Activated naive CD4-positive, alpha-beta T cell treated with Interleukin-2 at 50 U/mL for 16 hours (primary cell): ENCODE data around the gene XDH.

Source experiments
- DNase-seq: peaks from one replicate; pipeline ENCODE4 v3.0.0-alpha.2; 2020

Gene XDH

DNA sequence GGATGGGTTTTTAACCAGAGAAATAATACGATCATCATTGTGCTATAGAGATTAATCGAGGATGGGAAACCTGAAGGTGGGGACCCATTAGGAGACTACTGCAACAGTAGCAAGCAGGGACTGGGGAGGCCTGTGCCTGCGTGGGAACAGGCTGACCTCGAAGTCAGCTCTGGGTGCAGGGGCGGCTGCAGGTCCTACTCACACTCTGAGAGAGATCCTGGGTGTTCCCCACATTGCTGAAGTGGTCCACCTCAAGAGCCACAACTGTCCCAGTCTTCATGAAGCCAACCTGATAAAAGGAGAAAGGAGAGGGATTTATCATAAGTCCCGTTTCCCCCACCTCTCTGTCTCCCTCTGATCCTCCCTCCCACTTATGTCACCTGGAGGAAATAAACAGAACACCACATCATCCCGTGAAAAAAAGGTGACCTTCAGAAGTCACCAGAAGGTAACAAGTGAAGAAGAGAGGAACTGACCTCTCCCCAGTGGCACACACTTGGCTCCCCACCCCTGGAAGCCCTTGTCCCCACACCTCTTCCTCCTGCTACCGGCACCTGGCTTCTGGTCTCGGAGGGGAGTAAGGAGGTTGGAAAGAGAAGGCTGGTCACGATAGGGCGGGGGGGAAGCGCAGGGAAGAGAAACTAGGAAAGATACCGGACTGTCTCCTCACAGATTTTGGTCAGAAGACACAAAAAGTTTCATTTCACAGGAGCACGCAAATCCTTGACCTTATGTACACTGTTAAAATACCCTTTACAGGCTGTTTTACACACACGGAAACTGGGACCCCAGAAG, 50.4 kb downstream of the XDH start:
- no peak for DNase-seq

DNA sequence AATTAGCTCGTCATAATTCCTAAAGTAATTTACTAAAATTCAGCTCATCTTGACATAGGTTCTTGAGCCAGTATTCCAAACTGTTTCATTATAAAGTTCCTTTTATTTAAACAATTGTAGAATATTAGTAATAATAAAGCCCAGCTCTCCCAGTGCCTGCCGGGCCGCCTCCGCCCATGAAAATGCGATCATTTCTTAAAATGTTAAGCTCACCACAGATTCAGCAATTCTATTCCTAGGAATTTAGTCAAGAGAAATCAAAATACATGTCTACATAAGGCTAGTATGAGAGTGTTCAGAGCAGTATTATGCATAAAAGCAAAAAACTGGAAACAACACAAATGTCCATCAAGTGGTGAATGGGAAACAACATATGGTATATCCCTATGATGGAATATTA, 52.0 kb downstream of the XDH start:
- no peak for DNase-seq

DNA sequence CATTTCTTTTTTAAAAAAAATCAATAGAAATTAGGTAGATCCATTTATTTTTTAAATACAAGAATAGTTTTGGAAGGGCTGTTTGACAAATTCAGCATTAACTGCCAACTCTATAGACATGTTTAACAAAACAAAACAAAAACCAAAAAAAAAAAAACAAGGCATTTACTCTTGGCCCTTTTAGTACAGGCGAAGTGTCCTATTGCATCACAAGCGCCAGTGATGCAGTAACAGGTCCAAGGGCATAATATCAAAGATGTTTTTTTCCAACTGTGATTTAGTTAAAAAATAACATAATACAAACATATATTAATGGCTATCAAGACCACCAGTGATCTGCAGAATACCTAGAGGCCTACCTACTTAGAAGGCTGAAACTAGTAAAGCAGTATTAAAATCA, 55.3 kb downstream of the XDH start:
- DNase-seq, result no peak

DNA sequence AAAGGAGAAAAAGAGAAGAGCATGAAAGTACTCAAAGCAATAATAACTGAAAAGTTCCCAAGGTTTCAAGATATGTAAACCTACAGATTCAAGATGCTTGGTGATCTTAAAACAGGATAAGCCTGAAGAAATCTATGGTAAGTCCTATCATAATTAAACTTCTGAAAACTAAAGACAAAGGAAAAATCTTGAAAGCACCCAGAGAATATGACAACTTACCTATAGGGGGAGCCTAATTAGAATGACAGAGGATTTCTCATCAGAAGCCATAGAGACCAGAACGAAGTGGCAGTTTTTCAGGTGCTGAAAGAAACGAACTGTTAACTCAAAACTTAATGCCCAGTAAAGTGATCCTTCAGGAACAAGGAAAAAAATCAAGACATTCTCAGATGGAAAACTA, 59.7 kb downstream of the XDH start:
- DNase-seq, result no peak

DNA sequence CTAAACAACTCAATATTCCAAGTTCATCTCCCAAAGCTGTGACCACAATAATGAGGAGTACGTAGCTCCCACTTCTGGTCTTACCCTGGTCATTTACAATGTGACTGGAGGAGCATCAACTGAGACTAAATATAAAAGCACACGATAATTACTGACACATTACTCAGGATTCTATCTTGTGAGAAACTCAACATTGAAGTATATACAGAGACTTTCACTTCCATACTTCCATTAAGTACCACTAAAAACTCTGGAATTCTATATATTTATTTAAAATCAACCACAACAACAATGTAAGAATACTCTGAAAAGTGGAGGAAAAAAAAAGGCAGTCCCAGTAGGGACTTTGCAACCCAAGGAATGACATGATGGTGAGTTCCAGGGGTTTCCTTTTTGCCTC, 61.4 kb downstream of the XDH start:
- no peak for DNase-seq

DNA sequence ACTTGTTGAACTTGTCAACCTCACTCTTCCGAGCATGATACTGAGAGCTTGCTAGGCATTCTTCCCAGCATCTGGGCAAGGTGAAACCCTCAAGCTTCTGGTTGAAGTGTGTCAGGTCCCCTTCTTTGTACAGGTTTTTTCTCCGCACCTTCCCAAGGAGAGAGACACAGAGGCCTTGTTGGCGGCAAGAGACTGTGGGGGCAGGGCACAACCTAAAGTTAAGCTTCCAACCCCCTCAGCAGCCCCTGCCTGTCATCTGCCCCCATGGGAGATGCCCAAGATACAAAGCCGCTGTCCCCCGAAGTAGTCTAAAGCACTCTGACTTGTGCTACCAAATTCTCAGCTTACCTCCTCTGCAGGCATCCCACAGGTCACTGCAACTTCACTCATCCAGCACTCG, 64.9 kb downstream of the XDH start:
- DNase-seq, result no peak

DNA sequence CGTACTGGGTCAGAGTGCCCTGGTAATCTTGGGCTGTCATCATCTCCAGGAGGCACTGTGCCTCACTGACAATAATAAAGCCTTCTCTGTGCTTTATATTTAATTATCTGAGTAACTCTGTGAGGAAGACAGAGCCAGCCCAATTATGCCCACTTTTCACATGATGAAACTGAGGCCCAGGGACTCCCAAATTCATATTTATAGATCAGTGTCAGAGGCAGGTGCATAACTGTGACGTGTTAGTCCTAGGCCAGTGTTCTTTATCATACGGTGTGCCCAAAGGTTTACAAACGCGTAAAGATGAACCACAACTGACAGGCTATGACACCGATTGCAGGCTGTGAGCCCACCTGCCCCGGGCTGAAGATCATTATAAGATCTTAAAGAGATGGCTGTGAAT, 65.4 kb downstream of the XDH start:
- DNase-seq, result no peak

DNA sequence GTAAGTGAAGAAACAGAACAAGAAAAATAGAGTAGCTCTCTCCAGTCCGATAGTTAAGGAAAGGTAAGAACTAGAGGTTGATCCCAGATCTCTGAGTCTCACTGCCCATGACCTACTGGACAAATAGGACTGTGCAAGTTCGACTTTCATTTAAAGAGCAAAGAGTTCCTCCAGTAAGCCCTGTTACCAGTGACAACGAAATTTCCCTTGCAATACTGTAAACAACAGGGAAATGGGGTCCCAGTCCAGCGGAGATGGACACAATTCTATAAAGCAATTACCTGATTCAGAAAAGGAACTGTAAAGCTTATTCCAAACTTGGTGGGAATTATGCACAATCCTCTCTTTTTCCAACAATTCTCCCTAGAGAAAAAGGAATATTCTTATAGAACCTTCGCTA, 65.9 kb downstream of the XDH start:
- no peak for DNase-seq

DNA sequence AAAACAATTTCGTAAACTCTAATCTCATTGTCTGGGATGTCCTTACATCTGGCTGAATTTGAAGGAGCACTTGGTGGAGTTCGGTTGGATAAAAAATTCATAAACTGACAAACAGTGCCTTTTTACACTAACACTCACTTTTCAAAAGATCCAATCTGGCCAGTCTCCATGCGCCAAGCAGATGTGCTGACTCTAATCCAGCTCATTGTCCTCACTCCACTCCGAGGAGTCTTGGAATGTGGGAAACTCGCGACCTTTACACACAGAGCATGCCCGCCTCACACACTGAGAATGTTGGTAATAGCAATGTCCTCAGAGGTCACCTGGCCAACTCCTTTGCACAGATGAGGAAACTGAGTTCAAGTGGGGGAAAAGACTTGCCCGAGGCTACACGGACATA, 66.8 kb downstream of the XDH start:
- no peak for DNase-seq

DNA sequence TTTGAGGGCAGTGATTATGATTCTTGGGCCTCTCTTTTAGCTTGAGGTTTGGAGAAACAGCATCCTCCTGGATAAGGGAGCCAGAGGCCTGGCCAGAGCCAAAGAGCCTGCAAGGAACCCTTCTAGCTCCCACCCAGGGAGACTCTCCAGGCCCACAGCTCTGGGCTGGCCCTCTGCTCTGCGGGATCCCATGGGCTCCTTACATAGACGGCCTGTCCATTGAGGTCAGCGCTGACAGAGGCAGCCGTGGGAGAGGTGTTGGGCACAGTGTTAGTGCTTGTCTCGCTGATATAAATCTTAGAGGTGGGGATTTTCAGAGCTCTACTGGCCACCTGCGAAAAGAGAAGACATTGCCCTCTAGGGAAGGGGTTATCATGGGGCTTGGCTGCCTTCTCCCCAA, 67.2 kb downstream of the XDH start:
- DNase-seq, result no peak

DNA sequence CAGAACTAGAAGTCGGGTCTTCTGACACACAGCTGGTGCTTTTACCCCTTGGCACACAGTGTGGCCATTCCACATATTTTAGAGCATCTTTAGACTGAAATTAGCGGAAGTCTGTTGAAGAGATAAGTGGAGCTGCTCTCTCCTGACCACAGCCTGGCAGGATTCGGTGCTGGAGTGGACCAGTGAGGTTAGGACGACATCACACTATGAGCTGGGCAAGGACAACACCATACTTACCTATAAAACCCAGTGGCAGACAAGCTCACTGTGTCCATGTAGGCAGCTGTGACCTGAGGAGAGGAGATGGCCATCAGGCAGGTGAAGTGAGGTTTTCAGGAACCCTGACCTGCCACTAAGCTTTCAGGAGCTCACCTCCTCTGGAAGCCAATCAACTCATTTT, 70.1 kb downstream of the XDH start:
- DNase-seq, result no peak

DNA sequence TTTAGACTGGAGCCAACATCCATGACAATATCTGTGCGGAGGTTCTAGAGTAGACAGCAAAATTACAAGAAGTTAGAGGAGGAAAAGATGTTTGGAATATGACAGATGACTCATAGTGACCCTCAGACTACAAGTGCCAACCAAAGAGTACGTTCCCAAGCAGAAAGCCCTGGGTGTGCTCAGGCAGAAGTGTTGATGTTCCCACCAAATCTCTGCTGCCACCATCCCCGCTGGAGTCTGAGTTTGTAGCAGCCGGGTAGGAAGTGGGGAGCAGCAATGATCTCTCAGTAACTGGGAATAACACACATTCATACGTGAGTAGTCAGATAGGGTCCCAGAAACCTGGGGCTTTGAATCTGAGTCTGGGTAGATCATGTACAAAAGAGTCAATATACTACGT, 73.2 kb downstream of the XDH start:
- no peak for DNase-seq

DNA sequence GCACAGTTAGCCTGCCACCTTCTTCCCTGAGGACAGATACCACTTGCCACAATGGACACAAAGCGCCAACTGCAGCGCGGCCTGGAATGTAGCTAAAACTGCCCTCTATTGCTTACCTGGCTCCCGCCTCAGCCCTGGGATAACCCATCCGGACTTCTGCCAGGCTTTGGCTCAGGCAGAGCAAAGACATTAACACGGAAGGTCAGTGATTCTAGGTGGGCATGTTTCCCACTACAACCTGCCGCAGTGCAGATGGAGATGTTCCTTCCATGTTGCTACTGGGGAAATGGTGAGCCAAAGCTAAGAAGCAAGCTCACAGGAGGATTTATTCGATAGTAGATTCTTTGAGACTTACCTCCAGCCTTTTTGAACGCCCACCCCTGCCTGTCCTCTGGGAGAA, 74.8 kb downstream of the XDH start:
- DNase-seq, result no peak

DNA sequence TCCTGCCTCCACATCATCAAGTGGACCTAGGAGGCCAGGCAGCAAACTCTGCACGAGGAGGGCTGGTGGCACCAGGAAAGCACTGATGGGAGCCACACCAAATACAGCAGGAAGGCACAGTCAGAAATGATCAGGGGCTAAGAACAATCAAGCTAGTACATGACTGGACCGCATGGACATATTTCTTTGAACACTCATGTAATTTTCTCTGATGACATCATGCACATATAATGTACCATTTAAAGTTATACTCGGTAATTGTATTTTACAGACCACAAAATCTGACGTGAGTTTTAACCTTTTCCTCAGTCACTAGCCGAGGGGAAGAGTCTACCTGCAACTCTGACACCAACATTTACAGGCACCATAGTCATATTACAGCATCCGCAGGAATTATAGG, 76.7 kb downstream of the XDH start:
- DNase-seq, result no peak

DNA sequence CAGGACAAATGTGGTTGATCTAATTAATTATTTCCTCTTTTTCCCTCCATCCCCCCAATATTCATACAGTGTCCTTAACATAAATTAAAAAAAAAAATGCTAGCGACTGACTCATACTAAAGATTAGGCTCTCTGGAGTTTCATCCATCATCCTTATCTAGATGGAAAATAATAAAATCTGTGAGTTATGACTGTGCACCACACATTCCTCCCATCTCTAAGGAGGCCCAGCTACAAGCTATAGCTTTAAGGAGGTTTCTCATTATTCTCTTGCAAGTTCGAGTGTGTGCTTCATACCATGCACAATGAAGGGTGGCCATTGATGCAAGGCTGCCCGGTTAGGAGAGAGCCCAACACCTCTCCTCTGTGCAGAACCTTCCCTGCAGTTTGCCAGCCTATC, 77.3 kb downstream of the XDH start:
- no peak for DNase-seq

DNA sequence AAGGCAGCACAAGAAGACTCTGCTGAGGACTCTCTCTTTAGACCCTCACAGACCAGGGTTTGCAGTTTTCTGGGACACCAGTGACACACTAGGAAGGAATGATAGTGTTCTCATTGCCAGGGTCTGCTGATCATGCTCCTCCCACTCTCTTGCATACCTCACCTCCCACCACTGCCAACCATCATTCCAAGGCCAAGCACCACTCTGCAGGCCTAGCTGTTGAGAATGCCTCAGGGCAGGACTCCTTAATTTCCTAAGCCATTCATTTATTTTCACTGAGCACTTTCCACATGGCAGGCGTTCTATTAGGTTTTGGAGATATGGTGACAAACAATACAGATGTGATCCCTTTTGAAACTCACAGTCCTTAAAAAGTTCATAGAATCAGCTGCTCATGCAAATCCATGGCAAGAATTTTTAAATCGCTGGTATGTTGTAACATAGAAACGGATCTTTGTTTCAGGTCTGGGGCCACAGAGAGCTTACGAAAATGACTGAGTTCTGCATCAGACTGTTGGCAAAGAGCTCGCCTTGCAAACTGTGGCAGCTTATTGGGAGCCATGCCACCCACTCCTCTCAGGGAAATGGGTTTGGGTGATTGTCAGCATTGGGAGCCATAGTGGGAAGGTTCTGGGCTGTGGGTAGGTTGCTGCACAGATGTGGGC, 78.5 kb downstream of the XDH start:
- DNase-seq, result no peak

DNA sequence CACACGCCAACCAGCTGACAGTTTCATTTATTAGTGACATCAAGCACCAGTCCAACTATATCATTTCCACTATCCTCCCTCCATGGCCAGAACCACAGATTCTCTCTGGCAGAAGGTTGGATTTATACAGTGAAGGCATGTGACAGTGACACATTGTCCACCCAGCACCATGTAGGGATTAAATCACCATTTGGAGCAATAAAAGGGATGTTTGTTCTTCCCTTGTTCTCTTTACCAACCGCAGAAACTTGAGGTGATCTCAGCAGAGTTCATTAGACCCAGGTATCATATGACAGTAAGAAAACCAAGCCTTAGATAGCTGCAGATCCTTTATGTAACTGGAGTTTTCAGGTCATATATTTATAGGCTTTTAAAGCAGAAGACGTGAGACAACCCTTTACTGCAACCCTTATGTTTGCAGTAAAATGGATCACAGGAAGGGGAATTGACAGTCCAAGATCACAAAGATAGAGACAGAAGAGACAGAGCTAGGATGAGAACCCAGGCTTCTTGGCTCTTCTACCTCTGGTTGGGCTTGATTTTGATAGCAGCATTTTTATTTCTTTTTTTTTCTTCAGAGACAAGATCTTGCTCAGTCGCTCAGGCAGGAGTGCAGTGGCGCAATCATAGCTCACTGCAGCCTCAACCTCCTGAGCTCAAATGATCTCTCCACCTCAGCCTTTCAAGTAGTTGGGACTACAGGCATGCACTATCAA, 80.1 kb downstream of the XDH start:
- no peak for DNase-seq

DNA sequence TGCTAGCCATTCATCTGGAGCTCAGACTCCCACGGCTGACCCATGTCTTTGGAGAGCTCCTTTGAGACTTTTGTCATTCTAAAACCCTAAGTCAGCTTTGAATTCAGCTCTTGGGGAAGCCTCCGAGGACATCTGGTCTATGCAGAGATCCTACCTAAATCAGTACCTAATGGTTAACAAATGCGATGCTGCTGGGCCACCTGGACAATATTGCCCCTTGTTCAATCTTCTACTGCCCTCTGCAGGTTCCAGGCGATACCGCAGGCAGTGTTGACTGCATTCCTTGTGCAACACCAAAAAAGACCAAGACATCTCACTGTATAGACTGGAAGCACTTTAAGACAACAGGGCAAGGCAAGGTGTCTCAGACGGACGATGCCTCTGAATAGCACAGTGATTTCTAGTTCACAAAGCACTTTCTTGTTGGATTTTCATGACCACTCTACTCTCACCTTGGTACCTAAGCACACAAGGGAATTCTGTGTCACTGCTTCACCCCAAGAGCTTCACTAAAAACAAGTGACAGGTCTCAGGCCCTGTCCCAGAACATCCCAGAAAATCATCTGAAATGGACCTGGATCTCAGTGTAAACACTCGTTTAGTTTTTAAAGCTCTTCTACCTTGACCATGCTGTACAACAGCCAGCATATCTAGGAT, 80.9 kb downstream of the XDH start:
- peak; percentile 83 for DNase-seq

DNA sequence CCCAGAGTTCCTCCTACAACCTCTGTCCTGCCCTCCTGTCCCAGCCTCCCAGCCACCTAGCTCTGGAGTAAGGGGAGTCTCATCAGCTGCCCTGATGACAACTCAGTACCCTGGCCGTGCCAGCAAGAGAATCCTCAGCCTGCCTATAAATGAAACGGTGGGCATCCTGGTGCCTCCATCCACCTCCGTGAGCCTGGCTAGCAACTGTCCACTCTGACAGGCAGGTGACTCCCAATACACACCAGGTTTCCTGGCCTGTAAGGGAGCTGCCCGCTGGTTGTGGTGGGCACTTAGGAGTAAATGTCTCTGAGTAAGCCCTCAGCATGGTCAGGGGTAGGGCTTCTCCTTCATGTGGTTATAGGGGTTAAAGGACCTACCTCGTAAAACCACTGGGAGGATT, 81.5 kb downstream of the XDH start:
- no peak for DNase-seq

DNA sequence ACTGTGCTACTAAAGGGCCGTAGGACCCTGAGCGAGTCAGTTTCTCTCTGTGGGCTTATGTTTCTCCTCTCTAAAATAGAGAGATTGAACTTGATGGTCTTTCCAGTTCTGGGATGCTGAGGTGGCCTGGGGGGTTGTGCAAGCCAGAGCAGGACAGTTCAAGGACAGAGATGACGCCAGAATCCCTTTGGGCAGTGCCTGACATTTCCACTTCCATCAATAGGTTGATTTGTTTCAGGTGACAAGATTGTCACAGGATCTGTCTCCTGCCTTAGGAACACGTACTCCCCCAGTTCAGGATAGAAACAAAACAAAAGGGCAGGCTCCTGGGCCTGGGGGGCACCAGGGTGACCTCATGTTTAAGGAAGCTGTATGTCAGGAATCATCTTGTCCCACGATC, 82.0 kb downstream of the XDH start:
- DNase-seq, result no peak

DNA sequence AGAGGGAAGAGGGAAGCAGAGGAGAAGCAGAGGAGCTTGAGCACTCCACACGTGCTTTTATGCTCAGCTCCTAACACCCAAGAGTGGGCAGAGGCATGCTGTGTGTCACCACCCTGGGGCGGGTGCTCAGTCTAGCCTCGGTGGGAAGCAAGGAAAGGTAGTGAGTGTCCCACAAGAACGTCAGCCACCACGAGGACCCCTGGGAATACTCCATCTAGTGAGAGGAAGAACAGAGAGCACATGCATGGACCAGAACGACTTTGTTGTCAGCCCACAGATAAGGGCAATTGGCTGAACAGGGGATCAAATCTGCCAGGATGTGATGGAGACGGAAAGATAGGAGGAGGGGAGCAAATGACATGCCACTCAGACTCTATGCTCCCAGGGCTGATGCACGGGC, 83.4 kb downstream of the XDH start:
- DNase-seq, result no peak

DNA sequence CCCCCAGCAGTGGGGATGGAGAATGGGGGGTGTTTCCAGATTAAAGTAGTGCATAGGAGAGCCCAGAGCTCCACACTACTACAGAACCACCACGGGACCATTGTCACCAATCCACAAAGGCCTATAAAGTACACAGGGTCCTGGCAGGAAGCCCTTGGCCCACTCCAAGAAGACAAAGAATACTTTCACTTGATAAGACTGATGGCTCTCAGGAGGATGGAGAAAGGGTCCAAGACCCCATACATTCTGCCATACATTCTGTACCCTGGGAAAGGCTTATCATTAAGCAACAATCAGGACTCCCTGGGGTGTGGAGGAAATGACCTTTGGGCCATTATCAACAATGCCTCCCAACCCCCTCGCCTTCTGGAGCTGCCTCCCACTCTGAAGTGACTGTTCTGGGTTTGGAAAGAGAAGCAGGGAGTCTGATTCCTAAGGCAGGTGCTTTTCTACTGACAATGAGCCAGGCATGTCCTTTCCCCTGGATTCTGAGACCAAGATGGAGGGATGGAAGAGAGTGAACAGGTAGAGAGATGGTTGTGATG, 85.4 kb downstream of the XDH start:
- no peak for DNase-seq

DNA sequence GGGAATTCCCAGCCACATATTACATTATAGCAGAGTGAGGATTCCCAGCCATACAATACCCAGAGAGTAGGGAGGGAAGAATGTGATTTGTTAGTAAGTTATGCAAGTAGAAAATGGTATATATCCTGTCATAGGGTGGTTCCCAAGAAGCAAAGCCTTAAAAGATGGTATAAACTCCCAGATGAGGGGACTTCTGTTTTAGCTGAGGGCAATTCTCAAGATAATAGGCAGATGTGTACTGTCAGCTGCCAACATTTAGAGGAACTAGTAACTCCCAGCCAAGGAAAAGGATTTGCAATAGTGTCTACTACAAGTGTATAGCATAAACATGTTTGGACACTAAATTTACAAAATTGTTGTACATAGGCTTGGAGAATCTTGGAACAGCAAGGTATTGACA, 86.5 kb downstream of the XDH start:
- no peak for DNase-seq

DNA sequence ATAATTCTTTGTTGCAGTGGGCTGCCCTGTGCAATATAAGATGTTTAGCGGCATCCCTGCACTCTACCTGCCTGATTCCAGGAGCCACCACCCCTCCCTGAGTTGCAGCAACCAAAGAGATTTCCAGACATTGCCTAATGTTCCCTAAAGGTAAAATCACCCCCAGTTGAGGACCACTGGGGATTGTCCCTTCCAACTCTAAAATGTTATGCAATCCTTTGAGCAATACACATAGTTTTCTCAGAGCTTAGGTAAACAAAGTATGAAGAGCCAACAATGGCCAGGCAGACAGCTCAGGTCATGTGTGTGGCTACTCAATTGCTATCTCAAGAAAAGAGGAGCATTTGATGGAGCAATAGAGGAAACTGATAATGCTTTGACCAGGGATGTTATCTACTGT, 87.0 kb downstream of the XDH start:
- DNase-seq, result no peak
